8988T (cell line): ENCODE results near the gene FRRS1L.

Experiments
- DNase-seq: peaks from one replicate; pipeline ENCODE4 v3.0.0; 2011

FRRS1L gene

GRCh38 chr9:109172935-109173334 lies 5.9 kb upstream of the FRRS1L start:
- DNase-seq, result no peak

- no peak for DNase-seq
Measured at GRCh38 chr9:109171926-109172325, 4.9 kb upstream of the FRRS1L start.

- DNase-seq, result no peak
Measured at GRCh38 chr9:109168170-109168569, 1.1 kb upstream of the FRRS1L start.

DNA sequence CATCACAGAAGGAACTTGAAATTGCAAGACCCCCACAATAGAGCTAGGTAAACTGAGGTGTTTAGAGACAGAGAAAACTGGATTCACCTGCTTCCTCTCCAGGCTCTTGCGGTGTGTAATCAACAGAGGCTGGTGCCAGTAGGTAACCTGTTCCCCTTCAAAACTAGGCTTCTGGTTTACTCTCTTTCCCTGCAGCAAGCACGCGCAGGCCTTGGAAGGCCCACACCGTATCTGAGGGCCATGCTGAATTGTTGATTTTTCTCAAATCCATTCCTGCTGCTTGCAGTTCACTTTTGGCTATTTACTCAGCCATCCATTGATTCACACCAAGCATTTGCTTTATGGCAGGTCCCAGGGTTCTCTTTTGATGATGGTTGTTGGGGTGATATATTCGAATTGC lies 667 bp upstream of the FRRS1L start:
- DNase-seq, result no peak

- DNase-seq, result no peak
Measured at GRCh38 chr9:109166171-109166770, 778 bp downstream of the FRRS1L start.

DNA sequence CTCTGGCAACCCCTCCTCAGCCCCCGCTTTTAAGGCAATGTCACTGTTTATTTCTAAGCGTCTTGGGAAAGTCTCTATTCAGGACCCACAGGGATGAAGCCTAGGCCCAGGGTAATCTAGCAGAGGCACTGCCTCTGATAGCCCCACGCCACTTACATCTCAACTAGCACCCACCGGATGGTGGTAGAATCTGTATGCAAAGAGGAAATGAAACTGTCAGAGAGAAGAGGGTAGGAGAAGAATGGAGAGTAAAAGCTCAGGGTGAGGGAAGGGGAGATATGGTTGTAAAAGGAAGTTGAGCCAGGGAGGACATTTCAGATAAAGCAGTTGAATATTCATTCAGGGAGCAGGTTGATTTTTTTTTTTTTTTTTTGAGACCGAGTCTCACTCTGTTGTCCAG lies 3.0 kb downstream of the FRRS1L start:
- no peak for DNase-seq

- DNase-seq, result no peak
Measured at GRCh38 chr9:109163194-109163593, 3.9 kb downstream of the FRRS1L start.

DNA sequence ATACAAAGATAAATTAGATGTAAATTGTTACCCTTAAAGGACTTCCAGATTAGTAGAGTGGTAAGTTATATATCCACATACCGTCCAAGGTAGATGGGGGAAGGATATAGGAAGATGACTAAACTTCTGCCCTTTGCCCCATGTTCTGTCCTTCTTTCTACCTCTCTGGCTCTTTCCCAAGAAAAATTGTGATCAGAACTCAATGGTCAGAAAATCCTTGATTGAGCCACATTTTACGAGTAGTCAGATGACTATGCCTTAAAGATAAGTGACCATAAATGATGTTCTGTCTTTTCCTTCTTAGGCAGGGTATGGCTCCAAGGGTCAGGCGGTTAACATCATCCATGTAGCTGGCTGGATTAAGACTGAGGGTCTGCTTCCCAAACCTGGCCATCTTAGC lies 4.4 kb downstream of the FRRS1L start:
- no peak for DNase-seq

- no peak for DNase-seq
Measured at GRCh38 chr9:109161471-109161870, 5.6 kb downstream of the FRRS1L start.

- DNase-seq, result no peak
Measured at GRCh38 chr9:109159583-109159982, 7.5 kb downstream of the FRRS1L start.

GRCh38 chr9:109158651-109159050 lies 8.4 kb downstream of the FRRS1L start:
- no peak for DNase-seq

DNA sequence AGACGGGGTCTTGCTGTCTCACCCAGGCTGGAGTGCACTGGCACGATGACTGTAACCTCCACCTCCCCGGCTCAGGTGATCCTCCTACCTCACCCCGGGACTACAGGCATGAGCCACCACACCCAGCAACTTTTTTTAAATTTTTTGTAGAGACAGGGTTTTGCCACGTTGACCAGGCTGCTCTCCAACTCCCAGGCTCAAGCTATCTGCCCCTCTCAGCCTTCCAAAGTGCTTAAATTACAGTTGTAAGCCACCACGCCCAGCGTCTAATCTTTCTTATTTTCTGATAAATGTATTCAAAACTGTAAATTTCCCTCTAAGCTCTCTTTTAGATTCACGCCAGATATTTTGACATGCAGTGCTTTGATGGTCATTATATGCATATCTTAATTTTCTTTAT lies 10.3 kb downstream of the FRRS1L start:
- no peak for DNase-seq

GRCh38 chr9:109150925-109151545 lies 16.0 kb downstream of the FRRS1L start:
- DNase-seq, result no peak

GRCh38 chr9:109149722-109150121 lies 17.3 kb downstream of the FRRS1L start:
- DNase-seq, result no peak

DNA sequence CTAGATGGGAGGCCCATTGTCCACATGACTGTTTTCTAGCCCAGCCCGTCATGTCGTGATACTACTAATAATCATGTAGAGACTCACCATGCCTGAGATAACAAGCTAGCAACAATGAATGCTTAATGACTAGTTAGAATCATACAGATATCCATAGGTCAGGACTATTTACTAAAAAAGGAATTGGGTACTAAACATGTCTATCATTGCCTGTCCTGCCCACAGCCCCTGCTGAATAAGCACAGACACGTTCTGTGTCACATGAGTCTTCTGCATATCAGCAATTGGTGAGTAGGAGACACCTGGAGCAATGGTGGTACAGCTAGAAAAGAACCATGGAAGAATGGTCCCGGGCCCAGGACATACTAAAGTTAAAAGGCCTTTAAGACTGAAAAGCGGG lies 18.0 kb downstream of the FRRS1L start:
- DNase-seq, result no peak

DNA sequence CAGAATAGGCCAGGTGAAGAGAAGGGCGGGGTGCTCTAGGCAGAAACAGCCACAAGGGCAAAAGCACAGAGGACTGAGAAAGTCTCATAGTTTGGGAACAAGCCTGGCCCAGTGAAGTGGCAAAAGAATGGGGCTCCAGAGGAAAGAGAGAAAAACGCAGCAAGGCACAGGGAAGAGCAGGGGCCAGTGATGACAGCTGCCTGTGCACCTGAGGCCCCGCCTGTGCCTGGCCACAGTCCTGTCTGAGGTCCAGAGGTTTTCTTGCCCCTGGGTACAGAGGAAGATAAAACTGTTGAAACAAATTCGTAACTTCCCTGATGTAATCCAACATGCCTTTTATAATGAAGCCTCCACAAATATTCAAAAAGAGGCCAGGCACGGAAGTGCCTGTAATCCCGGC lies 22.0 kb downstream of the FRRS1L start:
- DNase-seq, result no peak

GRCh38 chr9:109143881-109144562 lies 23.0 kb downstream of the FRRS1L start:
- no peak for DNase-seq

DNA sequence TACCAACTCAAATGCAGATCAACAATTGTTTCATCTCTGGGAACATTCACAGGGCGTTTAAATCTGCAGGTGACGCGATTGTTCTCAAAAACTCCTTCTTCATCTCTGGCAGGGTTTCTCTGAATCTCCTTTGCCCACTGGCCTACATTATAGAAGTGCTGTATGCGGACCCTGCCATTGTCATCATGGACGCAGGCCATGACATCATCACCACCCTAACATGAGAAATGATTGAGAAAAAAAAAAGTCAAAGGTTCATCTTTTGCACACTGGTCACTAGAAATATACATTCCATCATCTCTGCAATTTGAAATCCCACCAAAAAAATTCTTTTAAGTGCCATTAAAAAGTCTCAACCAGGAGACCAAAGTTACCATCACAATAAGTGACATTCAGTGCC lies 25.7 kb downstream of the FRRS1L start:
- DNase-seq, result no peak

DNA sequence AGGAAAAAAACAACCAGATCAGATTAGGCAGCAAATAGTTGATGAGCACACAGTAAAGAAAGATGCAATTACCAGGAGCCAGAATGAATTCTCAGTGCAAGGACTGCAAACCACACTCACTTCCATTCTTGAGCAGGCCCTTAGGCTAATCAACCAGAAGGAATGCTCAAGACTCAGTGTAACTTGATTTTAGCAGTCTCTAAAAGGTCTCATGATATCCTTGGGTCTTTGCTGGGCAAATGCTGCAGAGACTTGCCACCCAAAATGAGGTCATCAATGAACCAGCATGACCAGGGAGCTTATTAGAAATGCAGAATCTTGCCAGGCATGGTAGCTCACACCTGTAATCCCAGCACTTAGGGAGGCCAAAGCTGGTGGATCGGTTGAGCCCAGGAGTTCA lies 27.2 kb downstream of the FRRS1L start:
- DNase-seq, result no peak

DNA sequence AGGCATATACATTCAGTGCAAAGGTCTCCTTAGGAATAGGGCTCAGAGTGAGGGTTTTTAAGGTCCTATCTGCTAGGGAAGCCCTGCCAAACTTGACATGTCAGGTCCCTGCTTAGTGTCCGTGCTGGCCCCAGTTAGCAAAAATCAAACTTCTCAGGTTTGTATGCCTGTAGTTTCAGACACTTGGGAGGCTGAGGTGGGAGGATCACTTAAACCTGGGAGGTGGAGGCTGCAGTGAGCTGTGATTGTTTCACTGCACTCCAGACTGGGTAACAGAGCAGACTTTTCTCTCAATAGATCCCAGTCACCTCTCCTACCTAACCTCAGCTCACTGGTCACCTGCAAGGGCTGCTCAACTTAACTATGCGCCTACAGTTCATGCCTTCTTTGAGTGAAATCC lies 28.6 kb downstream of the FRRS1L start:
- no peak for DNase-seq

- no peak for DNase-seq
Measured at GRCh38 chr9:109134167-109134578, 32.9 kb downstream of the FRRS1L start.

DNA sequence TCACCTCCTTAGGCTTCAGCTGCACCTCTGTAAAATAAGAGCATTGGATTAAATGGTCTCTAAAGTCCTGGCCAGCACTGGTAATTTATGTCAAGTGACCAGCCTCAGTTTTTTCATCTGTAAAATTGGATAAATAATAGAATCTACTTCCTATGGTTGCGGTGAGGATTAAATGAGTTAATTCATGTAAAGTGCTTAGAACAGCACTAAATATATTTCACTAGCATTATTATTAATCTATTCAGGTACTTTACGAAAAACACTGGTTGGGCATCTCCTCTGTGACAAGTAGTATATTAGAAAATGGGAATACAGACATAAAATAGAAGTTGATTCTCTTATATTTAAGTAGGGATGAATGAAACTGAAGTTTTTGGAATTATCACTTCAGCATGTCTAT lies 33.5 kb downstream of the FRRS1L start:
- no peak for DNase-seq

DNA sequence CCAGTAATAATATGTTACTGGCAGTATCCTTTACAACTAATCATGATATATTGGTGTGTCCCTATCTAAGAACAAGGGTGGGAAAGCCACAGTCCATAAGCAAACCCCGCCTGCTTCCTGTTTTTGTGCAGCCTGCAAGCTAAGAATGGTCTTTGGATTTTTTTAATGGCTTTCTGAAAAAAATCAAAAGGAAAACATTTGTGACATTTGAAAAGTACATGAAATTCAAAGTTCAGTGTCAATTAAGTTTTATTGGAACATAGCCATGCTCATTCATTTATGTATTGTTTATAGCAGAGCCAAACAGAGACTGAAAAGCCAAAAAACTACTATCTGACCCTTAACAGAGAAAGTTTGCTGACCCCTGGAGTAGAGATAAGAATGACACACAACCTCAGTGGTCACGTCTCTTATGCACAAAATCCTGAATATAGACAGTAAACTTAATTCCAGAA lies 34.5 kb downstream of the FRRS1L start:
- no peak for DNase-seq

DNA sequence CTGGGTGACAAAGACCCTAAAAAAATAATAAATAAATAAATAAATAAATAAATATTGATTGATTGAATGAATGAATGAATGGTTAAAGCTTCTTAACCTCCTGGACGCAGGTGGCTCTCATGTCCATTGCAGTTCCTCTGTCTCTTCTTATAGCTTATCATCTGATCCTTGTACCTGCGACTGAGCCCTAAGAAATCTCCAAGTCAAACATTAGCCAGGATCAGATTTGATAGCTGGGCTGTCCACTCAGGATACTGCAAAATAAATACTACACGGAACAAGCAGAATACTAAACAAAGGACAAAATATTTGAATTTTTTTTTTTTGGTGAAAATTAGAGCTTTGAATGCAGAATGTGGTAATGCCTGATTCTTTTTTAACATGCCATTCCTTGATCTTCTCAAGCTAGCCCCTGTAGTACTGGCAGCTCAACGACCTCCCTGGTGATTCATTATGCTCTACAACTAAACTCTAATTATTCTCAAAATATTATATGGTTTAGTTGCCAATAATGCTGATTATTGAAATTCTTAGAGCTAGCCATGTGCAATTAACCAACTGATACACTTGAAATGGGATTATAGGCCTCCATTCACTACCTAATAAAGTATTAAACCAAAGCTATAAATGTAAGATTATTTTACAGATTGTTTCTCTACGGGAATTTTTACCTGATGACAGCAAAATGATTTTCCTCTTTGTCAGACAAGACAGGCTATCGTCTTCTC lies 37.4 kb downstream of the FRRS1L start:
- DNase-seq, result no peak
